ENCODE measurements around the gene GSN. TPM values are rescaled to one million over a fixed set of nuclear protein-coding genes. Genes with fewer than 3 reads are reported as not detected.
A peak's percentile ranks its signal among the peaks of the same experiment; 100 is the strongest.

The GSN gene
- total and polyA plus RNA-seq, 2 of the 13 experiments (the other 11 are each of a cell fraction or from before 2014, with no cell fraction given), result 294 to 307 TPM

DNA sequence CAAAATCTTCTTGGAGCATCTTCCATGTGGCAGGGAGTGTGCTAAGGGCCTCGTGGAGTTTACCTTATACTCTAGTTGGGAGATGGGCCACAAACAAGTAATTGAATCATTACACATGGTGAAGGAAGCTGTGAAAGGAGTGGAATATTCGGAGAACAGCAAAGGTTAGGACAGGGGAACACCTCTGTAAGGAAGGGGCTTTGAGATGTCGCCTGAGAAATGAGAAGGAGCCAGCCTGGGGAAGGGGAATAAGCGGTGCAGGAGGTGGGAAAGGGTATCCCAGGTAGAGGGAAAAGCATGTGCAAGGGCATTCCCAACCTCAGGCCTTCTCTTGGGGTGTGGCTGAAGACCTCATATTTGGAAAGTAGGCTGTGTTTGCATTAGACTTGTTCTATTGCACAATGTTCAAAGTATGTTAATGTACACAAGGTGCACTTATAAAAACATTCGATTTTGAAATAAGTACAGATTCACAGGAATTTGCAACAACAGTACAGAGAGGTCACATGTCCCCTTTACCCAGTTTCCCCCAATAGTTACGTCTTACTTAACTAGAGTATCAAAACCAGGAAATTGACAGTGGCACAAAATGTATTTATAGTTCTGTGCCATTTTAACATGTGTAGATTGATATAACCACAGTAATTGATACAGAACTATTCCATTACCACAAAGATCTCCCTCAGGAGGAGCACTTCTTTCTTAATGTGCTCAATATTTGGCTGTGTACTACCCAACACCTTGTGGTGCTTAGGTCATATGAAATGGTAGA lies 104.5 kb downstream of the GSN start (continued):
- TF ChIP-seq, protein P1, sequence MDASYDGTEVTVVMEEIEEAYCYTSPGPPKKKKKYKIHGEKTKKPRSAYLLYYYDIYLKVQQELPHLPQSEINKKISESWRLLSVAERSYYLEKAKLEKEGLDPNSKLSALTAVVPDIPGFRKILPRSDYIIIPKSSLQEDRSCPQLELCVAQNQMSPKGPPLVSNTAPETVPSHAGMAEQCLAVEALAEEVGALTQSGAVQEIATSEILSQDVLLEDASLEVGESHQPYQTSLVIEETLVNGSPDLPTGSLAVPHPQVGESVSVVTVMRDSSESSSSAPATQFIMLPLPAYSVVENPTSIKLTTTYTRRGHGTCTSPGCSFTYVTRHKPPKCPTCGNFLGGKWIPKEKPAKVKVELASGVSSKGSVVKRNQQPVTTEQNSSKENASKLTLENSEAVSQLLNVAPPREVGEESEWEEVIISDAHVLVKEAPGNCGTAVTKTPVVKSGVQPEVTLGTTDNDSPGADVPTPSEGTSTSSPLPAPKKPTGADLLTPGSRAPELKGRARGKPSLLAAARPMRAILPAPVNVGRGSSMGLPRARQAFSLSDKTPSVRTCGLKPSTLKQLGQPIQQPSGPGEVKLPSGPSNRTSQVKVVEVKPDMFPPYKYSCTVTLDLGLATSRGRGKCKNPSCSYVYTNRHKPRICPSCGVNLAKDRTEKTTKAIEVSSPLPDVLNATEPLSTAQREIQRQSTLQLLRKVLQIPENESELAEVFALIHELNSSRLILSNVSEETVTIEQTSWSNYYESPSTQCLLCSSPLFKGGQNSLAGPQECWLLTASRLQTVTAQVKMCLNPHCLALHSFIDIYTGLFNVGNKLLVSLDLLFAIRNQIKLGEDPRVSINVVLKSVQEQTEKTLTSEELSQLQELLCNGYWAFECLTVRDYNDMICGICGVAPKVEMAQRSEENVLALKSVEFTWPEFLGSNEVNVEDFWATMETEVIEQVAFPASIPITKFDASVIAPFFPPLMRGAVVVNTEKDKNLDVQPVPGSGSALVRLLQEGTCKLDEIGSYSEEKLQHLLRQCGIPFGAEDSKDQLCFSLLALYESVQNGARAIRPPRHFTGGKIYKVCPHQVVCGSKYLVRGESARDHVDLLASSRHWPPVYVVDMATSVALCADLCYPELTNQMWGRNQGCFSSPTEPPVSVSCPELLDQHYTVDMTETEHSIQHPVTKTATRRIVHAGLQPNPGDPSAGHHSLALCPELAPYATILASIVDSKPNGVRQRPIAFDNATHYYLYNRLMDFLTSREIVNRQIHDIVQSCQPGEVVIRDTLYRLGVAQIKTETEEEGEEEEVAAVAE (CRISPR knock-in tag; IDR thresholded peaks at IDR 0.05; ENCODE audit: borderline replicate concordance), result 0 out of 2 replicates have a peak, but pooled peaks have one; percentile 18
- TF ChIP-seq RARA (CRISPR knock-in tag; IDR thresholded peaks at IDR 0.05), result peak; percentile 88
- peak; percentile 63; the same call in 1 of the 2 replicates for TF ChIP-seq ZNF12 (CRISPR knock-in tag; IDR thresholded peaks at IDR 0.05)
- peak; percentile 61; the same call in 1 of the 2 replicates for TF ChIP-seq RFXAP (CRISPR knock-in tag; IDR thresholded peaks at IDR 0.05; ENCODE audit: borderline replicate concordance)
- no peak for TF ChIP-seq AGO1 (IDR thresholded peaks at IDR 0.05; ENCODE audit: low read depth, low read length, poor library complexity, severe bottlenecking)
- TF ChIP-seq, protein P2, sequence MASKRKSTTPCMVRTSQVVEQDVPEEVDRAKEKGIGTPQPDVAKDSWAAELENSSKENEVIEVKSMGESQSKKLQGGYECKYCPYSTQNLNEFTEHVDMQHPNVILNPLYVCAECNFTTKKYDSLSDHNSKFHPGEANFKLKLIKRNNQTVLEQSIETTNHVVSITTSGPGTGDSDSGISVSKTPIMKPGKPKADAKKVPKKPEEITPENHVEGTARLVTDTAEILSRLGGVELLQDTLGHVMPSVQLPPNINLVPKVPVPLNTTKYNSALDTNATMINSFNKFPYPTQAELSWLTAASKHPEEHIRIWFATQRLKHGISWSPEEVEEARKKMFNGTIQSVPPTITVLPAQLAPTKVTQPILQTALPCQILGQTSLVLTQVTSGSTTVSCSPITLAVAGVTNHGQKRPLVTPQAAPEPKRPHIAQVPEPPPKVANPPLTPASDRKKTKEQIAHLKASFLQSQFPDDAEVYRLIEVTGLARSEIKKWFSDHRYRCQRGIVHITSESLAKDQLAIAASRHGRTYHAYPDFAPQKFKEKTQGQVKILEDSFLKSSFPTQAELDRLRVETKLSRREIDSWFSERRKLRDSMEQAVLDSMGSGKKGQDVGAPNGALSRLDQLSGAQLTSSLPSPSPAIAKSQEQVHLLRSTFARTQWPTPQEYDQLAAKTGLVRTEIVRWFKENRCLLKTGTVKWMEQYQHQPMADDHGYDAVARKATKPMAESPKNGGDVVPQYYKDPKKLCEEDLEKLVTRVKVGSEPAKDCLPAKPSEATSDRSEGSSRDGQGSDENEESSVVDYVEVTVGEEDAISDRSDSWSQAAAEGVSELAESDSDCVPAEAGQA (IDR thresholded peaks at IDR 0.05; ENCODE audit: low read depth), result no peak
- TF ChIP-seq, protein P2 (CRISPR knock-in tag; IDR thresholded peaks at IDR 0.05; ENCODE audit: borderline replicate concordance), result 0 out of 2 replicates have a peak, but pooled peaks have one; percentile 59
- TF ChIP-seq SALL2 (CRISPR knock-in tag; IDR thresholded peaks at IDR 0.05), result 0 out of 2 replicates have a peak, but pooled peaks have one; percentile 45
- no peak; the same call in 1 of the 2 replicates for TF ChIP-seq IRF2 (CRISPR knock-in tag; IDR thresholded peaks at IDR 0.05)
- peak; percentile 72 to 93 for TF ChIP-seq EP300 (IDR thresholded peaks at IDR 0.05; ENCODE audit: low read depth in 2 of 2, low read length in 2 of 2)
- peak; percentile 50; the same call in 1 of the 2 replicates for TF ChIP-seq EP300 (CRISPR knock-in tag; IDR thresholded peaks at IDR 0.05; ENCODE audit: borderline replicate concordance)
- TF ChIP-seq, protein P3, sequence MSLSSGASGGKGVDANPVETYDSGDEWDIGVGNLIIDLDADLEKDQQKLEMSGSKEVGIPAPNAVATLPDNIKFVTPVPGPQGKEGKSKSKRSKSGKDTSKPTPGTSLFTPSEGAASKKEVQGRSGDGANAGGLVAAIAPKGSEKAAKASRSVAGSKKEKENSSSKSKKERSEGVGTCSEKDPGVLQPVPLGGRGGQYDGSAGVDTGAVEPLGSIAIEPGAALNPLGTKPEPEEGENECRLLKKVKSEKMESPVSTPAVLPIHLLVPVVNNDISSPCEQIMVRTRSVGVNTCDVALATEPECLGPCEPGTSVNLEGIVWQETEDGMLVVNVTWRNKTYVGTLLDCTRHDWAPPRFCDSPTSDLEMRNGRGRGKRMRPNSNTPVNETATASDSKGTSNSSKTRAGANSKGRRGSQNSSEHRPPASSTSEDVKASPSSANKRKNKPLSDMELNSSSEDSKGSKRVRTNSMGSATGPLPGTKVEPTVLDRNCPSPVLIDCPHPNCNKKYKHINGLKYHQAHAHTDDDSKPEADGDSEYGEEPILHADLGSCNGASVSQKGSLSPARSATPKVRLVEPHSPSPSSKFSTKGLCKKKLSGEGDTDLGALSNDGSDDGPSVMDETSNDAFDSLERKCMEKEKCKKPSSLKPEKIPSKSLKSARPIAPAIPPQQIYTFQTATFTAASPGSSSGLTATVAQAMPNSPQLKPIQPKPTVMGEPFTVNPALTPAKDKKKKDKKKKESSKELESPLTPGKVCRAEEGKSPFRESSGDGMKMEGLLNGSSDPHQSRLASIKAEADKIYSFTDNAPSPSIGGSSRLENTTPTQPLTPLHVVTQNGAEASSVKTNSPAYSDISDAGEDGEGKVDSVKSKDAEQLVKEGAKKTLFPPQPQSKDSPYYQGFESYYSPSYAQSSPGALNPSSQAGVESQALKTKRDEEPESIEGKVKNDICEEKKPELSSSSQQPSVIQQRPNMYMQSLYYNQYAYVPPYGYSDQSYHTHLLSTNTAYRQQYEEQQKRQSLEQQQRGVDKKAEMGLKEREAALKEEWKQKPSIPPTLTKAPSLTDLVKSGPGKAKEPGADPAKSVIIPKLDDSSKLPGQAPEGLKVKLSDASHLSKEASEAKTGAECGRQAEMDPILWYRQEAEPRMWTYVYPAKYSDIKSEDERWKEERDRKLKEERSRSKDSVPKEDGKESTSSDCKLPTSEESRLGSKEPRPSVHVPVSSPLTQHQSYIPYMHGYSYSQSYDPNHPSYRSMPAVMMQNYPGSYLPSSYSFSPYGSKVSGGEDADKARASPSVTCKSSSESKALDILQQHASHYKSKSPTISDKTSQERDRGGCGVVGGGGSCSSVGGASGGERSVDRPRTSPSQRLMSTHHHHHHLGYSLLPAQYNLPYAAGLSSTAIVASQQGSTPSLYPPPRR (CRISPR knock-in tag; IDR thresholded peaks at IDR 0.05; ENCODE audit: borderline replicate concordance), result peak; percentile 74; the same call in 1 of the 2 replicates

All from HepG2 (cell line).